HTR-8/SVneo (cell line): ENCODE results near the gene BBX.
"Not testable (repeated sequence)": the region's sequence is repeated elsewhere in the genome, so short reads cannot be mapped to it uniquely, and the experiment has no call there.

Experiments used
- DNase-seq: peaks from one replicate; pipeline ENCODE4 v3.0.0; 2011; ENCODE audit warnings: low spot score, mixed read lengths; ENCODE audit not compliant: insufficient read length
- FAIRE-seq: peaks from 2 replicates; lab custom pipeline; 2011; peaks lifted over from hg19 to GRCh38; lab: Jason Lieb, UNC

Gene BBX

GRCh38 chr3:107540857-107541256 is 18.1 kb downstream of the BBX start:
- DNase-seq, result no peak
- FAIRE-seq, result no peak

- FAIRE-seq (no peak), DNase-seq (no peak)
Observed at GRCh38 chr3:107542665-107543064, 19.9 kb downstream of the BBX start.

GRCh38 chr3:107543666-107544065 is 20.9 kb downstream of the BBX start:
- DNase-seq (no peak), FAIRE-seq (no peak)

DNA sequence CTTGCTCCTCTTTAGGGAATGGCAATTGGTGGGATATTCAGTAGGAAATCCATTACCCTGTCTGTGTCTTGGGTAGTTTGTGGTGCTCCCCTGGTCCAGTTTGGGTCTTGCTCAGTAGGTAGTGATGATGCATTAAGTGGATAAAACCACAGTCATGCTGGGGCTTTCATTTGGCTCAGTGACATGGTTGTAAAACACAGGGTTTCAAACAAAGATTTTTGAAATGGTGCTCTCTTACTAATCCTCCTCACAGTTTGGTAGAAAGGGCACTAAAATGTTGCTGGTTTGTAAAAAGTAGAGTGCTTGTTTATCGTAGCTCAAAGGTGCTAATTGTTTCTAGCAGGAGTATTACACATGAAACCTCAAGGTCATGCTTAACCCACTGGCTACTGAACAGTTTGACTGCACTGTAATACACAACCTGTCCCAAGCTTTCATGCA is 22.9 kb downstream of the BBX start:
- DNase-seq, result no peak
- FAIRE-seq, result no peak

DNA sequence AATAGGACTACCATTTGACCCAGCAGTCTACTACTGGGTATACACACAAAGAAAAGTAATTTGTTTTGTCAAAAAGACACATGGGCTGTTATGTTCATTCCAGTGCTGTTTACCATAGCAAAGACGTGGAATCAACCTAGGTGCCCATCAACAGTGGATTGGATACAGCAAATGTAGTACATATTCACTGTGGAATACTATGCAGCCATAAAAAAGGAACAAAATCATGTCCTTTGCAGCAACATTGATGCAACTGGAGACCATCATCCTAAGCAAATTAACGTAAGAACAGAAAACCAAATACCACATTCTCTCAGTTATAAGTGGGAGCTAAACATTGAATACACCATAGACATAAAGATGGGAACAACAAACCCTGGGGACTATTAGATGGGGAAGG is 25.8 kb downstream of the BBX start:
- DNase-seq (no peak), FAIRE-seq (peak; percentile 13)

GRCh38 chr3:107555359-107555758 is 32.6 kb downstream of the BBX start:
- DNase-seq (no peak), FAIRE-seq (no peak)

DNA sequence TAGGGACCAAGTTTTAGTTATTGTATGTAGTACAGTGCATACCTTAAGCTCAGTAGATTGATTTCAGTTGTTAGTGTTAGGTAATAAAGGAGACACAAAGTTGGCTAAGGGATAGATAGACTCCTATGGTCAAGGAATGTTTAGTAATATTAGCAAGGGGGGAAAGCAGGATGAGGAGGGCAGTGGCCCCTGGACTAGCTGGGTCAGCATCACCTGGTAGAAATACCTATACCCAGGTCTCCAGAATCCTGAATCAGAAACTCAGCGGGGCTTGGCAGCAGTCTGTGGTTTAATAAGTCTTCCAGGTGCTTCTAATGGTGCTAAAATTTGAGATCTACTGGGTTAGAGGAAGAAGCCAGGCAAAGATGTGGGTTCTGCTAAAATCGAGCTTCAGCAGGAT is 35.0 kb downstream of the BBX start:
- DNase-seq (no peak), FAIRE-seq (no peak)

DNA sequence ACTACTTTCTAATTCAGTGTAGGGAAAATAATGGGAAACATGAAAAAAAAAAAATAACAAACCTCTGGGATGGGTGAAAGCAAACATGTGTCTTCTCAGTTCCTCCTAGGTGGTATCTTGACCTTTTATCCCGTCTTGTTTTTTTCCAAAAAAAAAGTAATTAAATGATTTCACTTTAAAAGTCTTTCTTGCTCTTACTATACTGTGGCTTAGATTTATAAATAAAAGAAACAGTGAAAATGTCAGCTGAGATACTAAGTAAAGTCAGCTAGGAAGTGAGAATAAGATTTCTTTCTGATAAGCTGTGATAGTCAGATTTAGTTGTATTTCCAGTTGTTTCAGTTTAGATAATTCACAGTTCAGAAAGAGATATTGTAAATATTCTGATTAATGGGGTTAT is 37.4 kb downstream of the BBX start:
- FAIRE-seq (no peak), DNase-seq (no peak)

DNA sequence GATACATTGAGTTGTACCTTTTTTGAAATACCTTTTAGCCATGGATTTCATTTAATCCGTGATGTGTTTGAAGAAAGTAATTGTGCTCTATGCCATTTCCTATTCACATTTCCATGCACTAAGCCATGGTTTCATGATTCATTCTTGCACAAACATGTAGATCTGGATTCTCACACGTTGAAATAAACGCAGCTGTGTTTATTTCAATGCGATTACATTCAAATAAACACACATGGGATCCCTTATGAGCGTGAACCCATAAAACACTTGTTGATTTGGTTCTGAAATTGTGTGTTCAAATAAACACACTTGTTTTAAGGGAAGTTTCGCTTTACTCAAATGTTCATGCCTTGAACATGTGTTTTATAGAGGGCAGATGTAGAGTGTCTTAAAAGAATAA is 39.2 kb downstream of the BBX start:
- DNase-seq, result no peak
- no peak for FAIRE-seq

- no peak for FAIRE-seq
- no peak for DNase-seq
Observed at GRCh38 chr3:107562969-107563529, 40.3 kb downstream of the BBX start.

DNA sequence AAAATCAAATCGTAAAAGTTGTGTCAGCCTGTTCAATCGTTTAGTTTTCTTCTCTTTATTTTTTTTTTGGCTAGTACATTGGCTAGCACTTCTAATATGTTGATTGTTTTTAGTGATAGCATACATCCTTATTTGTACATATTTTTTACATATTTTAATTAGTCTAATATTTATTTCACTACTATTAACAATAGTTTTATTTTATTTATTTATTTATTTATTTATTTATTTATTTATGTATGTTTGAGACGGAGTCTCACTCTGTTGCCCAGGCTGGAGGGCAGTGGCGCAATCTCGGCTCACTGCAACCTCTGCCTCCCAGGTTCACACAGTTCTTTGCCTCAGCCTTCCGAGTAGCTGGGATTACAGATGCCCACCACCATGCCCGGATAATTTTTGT is 42.5 kb downstream of the BBX start:
- FAIRE-seq, DNase-seq: not testable (repeated sequence)

DNA sequence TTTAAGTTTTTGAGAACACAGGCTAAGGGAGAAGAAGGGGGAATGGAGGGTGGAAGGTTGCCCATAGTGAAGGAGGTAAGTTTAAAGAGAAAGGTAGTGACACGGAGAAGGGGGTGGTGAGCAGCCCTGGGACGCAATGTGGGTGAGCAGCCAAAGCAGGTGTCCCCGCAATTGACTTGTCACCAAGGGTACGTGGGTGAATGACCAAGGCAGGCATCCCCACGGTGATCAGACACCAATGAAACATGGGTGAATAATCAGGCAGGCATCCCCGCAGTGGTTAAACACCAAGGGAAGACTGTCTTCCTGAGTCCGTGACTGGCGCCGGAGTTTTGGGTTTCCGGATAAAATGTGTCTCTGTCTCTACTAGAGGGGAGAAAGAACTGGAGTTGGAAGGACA is 48.3 kb downstream of the BBX start:
- FAIRE-seq, DNase-seq: not testable (repeated sequence)

GRCh38 chr3:107571492-107571891 is 48.7 kb downstream of the BBX start:
- FAIRE-seq, DNase-seq: not testable (repeated sequence)

DNA sequence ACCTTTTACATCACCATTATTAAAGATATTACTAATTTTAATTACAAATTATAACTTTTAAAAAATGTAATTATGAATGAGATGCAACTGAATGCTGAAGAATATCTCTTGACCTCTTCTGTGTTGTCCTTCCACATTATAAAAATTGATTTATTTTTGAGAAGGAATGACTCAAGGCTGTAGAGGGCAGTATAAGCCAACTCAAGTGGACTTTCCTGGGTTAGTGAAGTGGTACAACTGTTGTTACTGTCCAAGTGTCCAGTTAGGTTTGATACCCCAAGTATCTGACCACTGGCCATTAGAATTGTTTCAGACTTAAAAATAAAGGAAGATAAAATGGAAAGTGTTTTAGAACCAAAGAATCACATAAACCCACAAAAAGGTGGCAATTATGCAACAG is 51.9 kb downstream of the BBX start:
- FAIRE-seq (no peak), DNase-seq (peak; percentile 47)

DNA sequence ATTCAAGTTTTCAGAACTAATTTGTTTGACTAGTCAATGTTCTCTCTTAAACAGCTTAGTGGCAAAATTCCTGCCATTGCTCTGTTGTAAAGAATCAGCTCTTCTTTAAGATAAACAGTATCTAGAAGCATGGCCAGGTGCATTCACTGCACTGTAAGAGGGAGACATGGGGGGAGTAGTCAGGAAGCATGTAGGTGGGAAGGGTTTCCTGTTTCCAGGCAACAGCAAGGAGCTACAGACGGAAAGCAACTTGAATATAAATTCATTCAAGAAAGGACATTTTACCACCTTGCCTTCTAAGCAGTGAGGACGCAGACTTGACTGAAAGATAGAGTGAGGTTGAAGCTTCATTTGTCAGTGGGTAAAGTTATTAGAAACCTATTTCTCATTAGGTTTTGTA is 55.3 kb downstream of the BBX start:
- DNase-seq (no peak), FAIRE-seq (no peak)

DNA sequence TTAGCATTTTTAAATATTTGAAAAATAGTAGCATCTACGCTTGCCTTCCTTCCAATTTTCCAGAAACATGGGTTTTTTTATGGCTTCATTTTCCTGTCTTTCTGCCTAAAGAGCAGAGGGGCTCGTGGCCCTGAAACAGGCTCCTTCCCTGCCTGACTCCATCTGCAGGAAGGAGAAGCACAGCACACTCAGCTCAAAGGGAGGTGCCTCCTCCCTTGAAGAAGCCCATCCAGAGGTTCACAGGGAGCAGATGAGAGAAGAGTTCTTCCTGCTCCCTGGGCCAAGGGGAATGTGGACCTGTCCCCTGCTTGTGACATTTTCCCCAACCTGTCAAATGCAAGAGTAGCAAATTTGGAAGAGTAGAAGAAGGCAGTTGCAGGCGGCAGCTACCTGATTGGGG is 55.8 kb downstream of the BBX start:
- FAIRE-seq, result no peak
- DNase-seq, result no peak

GRCh38 chr3:107579371-107579770 is 56.6 kb downstream of the BBX start:
- DNase-seq, result no peak
- FAIRE-seq, result no peak

DNA sequence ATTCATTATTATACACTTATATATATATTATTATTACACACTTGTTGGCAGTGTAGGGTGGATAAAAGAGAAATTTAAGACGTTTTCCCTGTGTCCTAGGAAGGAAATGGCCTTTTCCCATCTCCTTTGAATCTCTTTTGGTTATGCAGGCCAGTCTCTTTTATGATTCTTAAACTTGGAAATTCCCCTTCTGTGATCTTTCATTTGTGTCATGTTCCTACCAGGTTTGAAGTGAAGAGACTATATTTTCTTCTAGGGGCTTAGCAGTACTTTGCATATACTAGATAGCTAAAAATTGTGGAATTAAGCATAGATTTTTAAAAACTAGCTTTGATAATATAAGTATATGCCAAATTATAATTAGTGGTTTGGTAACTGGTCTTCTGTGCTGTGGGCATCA is 58.5 kb downstream of the BBX start:
- FAIRE-seq (no peak), DNase-seq (no peak)

GRCh38 chr3:107588217-107588616 is 65.5 kb downstream of the BBX start:
- FAIRE-seq (no peak), DNase-seq (no peak)

GRCh38 chr3:107589454-107589853 is 66.7 kb downstream of the BBX start:
- FAIRE-seq, result no peak
- no peak for DNase-seq

DNA sequence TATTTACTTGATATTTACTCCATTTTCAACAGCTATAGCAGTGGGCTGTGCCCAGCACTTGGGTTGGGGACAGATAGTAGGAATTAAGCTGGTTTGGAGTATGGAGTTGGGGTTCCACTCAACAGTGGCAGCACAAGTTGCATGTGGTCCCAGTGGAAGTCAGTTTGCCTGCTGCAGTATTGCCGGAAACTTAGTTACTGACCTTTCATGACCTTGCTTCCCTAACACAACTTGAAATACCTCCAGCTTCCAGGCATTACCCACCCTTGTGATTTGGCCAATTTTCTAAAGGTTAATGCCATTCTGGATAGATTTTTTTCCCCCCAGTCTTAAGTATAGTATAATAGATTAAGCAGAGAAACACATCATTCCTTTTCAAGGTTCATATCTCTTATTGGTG is 68.0 kb downstream of the BBX start:
- DNase-seq (no peak), FAIRE-seq (no peak)

GRCh38 chr3:107592073-107592472 is 69.3 kb downstream of the BBX start:
- no peak for FAIRE-seq
- DNase-seq, result no peak

- DNase-seq (no peak), FAIRE-seq (no peak)
Observed at GRCh38 chr3:107594870-107595269, 72.1 kb downstream of the BBX start.
